Left colon (tissue), 2 donors: Measurements from ENCODE around the gene SYT15B. TPM values are rescaled to one million over a fixed set of nuclear protein-coding genes. Genes with fewer than 3 reads are reported as not detected.
"Not testable (repeated sequence)": the region's sequence is repeated elsewhere in the genome, so short reads cannot be mapped to it uniquely, and the experiment has no call there.

Source experiments
- ATAC-seq: fragments of 200-7000 bp; cut with Tn5 transposase; one replicate; pipeline ENCODE4 v1.9.1; 2020; ENCODE audit warnings: mild to moderate bottlenecking, moderate library complexity
- DNase-seq, 2 donors: peaks; one replicate each; pipeline ENCODE4 v3.0.0-alpha.2; 2020
- intact Hi-C, 2 donors: fragments of 100-400 bp; cut with DNase I in 1 of 2; cut with micrococcal nuclease in 1 of 2; formaldehyde crosslinking; loops; one replicate each; pipeline versions ENCODE4 v1.11.2 to v1.14.0; 2022; cut with DNase I, micrococcal nuclease
- total RNA-seq, 2 donors: library from RNA; stranded (reverse); fragmentation: NEBNext Ultra II Directional; extraction: Animal tissue kit (Norgen Biotek cat#: 25700); gene quantifications; one replicate each; pipeline ENCODE4 v1.2.1, GENCODE V29; 2021
- donor health status: DM: no; HTN: no; CAD: no.
- donor health status: DM: yes; HTN: yes; CAD: no.

SYT15B gene
- total RNA-seq, 2 donors from 2014 or later = 0.15 to 0.64 TPM

DNA sequence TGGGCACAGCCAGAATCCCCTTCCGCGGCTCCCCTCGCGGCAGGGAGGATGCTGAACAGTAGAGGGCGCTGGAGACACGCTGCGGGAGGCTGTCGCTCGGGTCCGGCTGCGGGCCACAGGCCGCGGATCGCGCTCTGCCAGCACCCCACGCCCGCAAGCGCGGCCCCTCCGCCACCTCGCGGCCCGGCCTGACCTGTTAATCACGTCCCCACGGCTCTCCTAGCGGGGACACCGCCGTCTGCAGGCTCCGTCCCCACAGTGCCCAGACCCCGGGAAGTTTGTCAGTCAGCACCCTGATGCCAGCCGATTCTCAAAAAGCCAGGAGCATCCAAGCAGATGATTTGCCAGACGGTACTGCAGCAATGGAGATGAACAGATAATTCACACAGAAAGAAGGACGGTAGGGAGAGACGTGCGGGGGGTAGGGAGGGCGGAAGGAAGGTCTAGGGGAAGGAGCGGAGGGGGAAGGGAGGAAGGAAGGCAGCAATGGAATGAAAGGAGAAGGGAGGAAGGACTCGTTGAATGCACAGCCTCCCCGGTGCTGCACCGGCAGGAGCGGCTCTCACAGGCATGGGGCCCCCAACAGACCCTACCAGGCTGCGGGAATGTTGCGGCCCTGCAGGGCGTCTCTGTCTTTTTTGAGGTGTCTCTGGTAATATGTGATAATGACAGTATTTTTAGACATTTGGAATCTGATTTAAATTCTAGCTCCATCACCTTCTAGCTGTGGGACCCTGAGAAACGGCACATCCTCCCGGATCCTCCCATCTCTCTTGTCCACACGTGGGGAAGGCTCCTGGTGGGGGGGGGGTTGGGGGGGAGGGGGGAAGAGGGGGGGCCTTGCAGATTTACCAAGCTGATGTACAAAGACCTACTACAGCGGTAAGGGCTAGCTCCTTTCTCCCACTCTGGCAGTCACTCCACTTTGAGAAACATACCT, 19.5 kb downstream of the SYT15B start:
- intact Hi-C loops = not testable (repeated sequence)
- ATAC-seq = peak; percentile 94
- DNase-seq = peak in 1 of 2 donors; percentile 38

DNA sequence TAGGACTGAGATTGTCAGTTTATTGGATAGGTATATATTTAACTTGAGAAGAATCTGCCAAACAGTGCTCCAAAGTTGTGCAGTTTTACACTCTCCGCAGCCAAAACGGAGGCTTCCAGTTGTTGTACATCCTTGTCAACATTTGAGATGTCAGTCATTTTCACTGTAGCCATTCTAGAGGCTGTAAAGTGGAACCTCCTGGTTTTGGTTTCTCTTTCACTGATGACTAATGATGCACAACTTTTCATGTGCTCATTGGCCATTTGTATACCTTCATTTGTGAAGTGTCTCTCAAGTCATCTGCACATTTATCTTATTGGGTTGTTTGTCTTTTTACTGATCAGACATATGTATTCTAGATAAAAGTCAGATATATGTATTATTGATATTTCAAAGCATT, 22.5 kb downstream of the SYT15B start:
- ATAC-seq = peak; percentile 61
- intact Hi-C loops = not testable (repeated sequence)

DNA sequence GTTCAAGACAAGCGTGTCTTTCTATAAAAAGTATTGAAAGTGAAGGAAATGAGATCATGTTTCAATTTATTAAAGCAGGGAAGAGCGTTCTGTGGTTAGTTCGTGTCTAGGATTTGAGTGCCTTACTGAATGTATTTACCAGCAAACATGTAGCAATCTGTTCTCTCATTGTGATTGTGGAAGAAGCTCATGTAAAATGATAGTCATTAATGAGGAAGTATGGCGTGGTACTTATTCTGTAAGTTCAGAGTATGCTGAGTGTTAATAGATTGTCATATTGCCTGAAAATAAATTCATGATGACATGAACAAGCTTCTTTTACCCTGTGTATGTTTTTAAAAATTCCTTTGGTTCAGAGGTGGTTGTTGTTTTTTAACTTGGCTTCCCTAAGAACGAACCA, 32.5 kb downstream of the SYT15B start:
- intact Hi-C loops, ATAC-seq, DNase-seq: not testable (repeated sequence)

More for the DNA sequence above, 22.5 kb downstream of the SYT15B start:
- not testable (repeated sequence) for DNase-seq

DNA sequence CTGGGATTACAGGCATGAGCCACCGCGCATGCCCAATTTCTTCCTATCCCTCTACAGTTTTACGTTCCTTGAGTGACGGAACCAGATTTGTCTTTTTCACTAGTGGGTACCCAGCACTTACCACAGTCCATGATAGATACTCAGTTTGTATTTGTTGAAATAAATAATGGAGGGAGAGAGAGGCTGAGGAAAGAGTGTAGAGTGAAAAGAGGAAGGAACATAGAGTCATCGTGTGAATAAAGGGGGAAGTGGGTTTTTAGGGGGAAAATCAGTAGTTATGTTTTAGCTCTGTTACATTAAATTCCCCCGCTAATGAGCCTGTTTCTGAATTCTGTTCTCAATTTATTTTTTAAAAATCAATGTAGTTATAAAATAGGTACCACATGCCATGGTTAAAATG, 37.7 kb downstream of the SYT15B start:
- ATAC-seq, DNase-seq, intact Hi-C loops: not testable (repeated sequence)

DNA sequence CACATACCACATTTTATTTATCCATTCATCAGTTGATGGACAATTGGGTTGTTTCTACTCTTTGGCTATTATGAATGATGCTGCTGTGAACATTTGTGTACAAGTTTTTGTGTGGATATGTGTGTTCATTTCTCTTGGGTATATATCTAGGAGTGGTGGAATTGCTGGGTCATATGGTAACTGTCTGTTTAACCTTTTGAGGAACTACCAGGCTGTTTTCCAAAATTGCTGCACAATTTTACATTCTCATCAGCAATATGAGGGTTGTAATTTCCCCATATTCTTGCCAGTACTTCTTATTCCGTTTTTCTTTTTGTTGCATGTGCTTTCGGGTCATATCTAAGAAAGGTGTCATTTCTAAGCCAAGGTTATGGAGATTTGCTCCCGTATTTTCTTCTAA, 38.3 kb downstream of the SYT15B start:
- intact Hi-C loops, ATAC-seq, DNase-seq: not testable (repeated sequence)

DNA sequence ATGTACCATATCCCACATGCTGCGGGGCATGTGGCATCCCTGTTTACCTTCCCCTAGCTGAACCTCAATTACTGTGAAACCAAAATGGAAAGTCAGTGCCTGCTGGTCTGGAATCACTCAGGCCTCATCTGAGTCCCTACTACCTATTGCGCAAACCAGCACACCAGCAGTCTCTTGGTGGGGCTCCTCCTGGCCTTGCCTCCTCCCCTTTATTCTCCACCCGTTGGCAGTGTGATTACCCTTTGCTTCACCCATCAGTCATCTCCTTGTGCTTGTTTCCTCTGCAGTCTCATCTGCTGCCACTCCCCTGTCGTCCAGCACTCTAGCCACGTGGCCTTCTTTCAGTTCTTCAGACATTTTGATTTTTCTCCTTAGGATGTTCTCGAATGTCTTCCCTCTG, 39.3 kb downstream of the SYT15B start:
- DNase-seq, ATAC-seq, intact Hi-C loops: not testable (repeated sequence)

DNA sequence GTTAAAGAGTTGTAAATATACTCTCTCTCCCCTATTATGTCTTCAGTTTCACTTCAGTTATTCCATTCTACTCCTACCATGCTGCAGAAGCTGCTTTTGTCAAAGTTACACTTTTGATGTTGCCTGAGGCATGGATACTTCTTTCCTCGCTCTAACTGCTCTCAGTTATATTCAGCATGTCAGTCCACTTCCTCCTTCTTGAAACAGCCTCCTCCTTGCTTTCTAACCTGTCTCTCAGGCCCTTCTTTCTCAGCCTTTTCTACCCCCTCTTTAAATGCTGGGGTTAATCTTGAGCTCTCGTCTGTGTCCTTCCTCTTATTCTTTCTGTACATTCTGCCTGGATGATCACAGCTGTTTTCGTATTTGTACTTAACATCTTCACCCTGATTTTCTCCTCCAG, 40.0 kb downstream of the SYT15B start:
- DNase-seq, ATAC-seq, intact Hi-C loops: not testable (repeated sequence)

DNA sequence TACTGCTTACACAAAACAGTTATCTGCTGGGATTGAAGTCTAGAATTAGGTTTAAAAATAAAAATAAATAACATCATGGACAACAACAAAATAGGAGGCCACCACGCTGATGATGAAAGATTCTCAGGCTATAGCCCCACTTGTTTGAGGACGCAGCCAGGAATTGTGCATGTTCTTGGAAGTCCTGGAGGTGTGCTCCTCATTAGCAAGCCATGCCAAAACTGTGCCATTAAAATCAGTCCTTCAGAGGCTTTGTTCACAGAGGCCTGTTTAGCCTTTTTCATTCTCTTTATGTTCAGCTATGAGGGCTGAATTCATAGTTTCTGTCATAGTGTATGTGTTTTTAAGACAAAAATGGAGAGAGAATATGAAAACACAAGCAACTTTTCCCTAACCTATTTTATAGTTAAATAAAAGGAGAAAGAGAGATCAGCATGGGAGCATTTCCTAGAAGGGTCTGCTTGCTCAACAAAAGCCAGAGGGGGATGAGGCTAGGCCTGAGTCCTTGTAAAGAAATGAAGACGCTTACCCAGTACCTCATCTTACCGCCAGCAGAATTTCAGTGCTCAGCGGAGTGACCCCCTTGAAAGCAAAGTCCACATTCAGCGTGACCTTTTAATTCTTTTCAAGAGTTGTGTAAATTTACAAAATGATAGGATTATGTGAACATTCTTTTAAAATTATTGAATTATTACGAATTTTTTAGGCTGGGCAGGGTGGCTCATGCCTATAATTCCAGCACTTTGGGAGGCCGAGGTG, 46.2 kb downstream of the SYT15B start:
- intact Hi-C loops, ATAC-seq, DNase-seq: not testable (repeated sequence)

Other genes with a start within 250 kb of the SYT15B start
- 1 to 10 TPM; 5.2 to 7.5 TPM for gene AGAP9, start 240.0 kb downstream of the SYT15B start, total RNA-seq
- 10 to 100 TPM in 1 of 2 donors, 1 to 10 TPM in 1; 8.3 to 10.6 TPM for gene NPY4R2, start 155.1 kb upstream of the SYT15B start, total RNA-seq
- gene FAM25C, start 236.2 kb upstream of the SYT15B start, total RNA-seq = not detected